ENCODE measurements around the gene CAPNS2.

The CAPNS2 gene

DNA sequence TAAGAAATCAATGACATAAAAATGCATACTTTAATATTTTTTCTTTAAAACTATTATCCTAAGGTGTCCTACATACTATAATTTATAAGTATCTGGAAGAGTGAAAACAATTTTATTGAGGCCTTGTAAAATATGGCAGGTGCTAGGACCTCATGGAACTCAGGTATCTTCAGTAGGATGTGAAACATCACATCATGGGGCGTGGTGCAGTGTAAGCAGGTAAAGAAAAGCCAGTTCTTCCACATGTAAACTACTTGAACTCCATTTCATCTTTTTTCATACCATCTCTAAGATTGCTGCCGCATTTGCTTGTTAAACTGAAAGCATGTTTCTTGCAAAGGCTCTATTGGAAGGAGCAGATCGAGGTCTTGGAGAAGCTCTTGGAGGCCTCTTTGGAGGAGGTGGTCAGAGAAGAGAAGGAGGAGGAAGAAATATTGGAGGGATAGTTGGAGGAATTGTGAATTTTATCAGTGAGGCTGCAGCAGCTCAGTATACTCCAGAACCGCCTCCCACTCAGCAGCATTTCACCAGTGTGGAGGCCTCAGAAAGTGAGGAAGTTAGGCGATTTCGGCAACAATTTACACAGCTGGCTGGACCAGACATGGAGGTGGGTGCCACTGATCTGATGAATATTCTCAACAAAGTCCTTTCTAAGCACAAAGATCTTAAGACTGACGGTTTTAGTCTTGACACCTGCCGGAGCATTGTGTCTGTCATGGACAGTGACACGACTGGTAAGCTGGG is at the start of gene CAPNS2:
Gene CAPNS2 (plus strand): TSS at position 253 of the 744 bp plus-strand sequence. CDS start 73 bp downstream, at position 326.
- no peak for DNase-seq (ENCODE audit: low read depth in 2 of 3, low spot score in 1 of 3)

DNA sequence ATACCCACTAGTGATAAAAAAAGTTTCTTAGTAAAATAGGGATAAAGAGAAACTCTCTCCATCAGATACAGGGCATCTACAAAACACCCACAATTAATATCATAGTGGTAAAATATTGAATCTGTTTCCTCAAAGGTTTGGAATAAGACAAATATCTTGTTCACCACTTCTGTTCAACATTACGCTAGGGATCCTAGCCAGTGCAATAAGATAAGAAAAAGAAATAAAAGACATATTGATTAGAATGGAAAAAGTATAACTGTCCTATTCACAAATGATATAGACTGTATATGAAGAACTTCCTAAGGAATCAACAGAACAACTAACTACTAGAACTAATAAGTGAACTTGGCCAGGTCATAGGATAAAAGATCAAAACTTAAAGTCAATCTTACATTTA is 44.7 kb upstream of the CAPNS2 start:
- DNase-seq (ENCODE audit: low read depth in 2 of 3, low spot score in 1 of 3): no peak

DNA sequence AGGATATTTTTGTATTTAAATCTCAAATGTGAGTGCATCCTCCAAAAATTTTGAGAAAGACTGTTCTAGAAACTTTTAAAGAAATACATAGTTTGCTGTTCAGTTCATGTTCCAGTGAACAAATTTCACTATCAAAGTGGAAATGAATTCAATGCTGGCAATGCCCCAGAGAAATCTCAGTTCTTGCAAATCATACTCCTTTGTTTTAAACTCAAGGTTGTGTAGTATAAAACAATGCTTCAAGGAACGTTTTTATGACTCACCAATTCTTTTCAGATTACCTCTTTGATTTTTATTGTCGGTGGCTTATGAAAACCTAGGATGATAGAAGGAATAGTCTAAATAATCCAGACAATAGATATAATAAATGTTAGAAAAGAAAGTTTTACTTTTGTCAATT is 40.0 kb upstream of the CAPNS2 start:
- no peak for DNase-seq (ENCODE audit: low read depth in 2 of 3, low spot score in 1 of 3)

DNA sequence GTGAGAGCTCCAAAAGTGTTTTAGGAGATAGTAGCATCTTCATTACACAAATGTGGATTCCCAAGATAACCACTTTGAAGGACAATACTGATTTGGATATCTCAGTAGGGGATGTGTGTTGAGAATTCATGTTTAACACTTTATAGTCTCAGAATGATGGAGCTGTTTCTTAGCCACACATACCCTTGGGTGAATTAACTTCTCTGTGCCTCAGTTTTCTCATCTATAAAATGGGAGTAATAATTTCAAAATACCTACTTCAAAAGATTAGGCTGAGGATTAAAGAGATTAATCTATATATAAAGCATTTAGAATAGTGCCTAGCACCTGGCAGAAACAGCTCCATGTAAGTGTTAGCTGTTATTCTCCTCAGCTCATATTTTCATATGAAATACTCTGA is 38.6 kb upstream of the CAPNS2 start:
- DNase-seq (ENCODE audit: low read depth in 2 of 3, low spot score in 1 of 3): no peak

DNA sequence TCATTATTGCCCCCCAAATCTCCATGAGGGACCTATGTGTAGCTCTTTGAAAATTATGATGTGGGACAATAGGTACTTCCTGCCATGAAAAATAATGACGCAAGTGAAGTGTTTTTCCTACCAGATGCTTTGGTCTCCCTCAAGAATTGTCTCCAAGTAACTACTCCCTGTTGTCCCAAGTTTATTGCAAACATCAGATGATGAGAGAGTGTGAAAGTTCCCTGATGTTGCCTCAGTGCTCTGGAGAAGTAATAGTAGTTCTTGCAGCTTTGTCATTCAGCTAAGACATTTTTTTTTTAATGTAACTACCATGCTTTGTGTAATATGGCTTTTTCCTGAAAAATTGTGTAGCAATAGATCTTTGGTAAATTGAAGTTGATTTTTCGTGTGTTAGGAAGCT is 37.5 kb upstream of the CAPNS2 start:
- no peak for DNase-seq (ENCODE audit: low read depth in 2 of 3, low spot score in 1 of 3)

DNA sequence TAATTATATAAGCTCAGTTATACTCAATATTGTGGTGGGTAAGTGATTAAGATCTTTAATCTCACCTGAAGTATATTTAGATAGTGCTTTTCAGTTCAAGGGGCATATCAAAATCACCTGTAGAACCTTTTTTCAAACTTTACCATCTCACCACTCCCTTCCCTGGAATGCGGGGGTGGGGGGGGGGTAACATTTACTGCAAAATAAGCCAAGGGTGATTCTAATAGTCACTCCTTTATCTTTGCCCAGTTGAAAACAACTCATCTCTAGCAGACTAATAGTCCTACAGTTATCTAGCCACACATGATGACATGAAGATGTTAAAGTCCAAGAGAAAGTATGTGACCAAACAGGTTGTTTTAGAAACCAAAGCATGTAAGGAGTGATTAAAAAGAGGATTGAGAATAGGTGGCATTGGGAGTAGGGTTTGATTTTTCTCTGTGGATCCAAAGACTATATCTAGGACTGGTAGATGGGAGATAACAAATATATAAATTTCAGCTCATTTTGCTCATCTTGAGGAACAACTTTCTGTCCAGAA is 36.1 kb upstream of the CAPNS2 start:
- DNase-seq (ENCODE audit: low read depth in 2 of 3, low spot score in 1 of 3): no peak

DNA sequence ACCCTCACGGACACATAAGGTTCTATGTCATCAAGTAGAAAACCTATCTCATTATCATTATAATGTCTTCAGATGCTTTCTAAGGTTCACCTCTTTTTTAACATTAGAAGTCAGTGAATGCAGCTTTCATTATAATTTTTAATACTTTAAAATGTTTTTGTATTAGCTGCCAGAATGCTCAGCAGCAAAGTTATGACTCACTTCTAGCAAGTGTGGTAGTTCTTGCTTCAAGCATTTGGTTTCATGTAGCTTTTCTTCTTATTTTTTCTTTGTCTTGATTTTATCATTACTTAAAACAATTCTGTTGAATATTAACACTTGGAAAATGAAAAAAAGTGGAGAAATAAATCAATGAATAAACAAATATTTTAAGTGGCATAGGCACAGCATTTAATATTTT is 34.3 kb upstream of the CAPNS2 start:
- DNase-seq (ENCODE audit: low read depth in 2 of 3, low spot score in 1 of 3): no peak

DNA sequence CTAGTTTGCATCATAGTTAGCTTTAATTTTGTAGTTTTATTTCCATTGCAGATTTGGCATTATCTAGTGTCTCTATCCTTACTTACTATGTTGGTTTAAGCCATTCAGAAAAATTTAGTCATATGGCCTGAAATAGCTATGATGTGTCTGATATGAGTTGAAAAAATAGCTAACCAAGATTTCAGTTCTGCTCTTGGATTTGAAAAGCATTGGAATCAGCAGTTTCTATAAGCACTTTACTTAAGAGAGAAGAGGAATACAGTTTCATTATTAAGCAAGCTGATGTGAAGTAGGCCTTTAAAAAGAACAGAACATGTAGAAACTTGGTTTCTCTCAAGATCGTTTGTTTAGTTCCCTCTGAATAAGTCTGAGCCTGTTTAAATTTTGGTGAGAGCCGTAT is 31.7 kb upstream of the CAPNS2 start:
- DNase-seq (ENCODE audit: low read depth in 2 of 3, low spot score in 1 of 3): no peak

DNA sequence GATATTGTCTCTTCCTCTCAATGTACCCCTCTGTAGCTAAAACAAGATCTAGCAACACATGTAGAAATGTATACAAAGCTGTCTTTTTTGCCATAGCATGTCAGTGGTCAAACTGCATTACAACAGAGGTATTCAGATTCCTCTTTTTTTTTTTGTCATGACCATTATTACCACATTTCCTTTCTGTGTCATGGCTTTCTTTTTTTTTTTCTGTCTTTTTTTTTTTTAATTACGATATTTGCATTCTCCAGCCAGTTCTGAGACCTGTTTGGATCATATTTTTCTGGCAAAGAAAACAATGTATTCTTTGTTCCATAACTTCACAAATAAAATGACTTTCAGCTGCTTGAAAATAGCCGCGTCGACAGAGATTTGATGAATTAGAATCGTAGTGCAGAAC is 27.4 kb upstream of the CAPNS2 start:
- no peak for DNase-seq (ENCODE audit: low read depth in 2 of 3, low spot score in 1 of 3)

DNA sequence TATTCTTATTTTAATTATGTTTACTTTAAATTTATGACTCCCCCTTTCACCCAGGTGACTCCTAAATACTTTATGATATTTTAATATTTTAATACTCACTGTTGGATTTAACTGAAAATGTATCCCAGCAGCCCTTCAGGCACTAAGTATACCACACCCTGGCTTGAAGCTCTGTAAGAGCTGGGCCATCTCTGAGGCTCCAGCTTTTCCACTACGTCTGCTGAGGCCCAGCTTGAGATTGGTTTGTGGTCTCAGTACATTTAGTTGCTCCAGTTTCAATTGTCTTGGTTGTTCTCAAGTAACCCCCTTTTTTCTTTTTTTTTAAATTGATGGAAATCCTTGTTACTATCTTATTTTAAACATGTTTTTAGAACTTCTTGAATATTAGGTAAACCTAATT is 27.0 kb upstream of the CAPNS2 start:
- no peak for DNase-seq (ENCODE audit: low read depth in 2 of 3, low spot score in 1 of 3)

DNA sequence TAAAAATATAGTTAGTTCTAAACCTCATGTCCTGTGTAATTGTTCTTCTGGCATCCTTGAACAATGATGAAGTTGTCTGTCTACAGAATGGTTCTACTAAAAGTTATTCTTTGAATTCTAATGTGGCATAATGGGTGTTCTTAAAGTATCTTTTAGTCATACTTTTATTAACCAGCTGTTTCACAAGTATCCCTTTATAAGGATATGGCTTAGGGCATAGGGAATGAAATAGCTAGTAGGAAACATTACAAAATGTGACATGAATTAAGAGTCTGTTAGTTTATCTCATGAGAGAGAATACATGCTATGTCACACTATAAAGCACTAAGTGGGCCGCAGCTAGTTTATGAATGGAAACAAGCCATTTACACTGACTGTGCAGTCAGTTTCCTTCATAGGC is 26.3 kb upstream of the CAPNS2 start:
- no peak for DNase-seq (ENCODE audit: low read depth in 2 of 3, low spot score in 1 of 3)

DNA sequence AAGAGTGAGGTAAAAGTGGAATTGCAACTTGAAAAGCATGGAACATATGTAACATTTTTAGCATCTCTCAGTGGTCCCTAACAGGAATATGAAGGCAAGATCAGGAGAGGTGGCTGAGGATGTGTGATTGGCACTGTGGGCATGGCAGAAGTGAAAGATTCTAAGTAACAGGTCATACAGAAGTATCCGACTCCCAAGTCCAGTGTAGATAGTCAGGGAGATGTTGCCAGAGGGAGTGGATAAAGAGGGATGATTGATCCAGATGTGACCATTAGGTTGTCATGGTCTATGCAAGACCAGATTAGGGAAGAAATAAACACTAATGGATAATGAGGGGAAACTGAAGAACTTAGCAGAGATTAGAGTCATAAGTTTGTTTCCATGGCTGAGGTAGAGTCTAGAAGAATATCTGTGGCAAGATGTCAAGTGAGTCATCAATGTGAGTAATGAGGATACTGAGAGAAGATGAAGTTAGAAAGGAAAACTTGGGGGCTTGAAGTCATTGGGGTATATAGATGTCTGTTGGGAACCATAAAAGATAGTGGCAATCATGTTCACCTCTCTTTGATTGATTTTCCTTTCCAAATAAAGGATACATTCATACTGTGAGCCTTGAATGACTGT is 23.9 kb upstream of the CAPNS2 start:
- DNase-seq (ENCODE audit: low read depth in 2 of 3, low spot score in 1 of 3): no peak

DNA sequence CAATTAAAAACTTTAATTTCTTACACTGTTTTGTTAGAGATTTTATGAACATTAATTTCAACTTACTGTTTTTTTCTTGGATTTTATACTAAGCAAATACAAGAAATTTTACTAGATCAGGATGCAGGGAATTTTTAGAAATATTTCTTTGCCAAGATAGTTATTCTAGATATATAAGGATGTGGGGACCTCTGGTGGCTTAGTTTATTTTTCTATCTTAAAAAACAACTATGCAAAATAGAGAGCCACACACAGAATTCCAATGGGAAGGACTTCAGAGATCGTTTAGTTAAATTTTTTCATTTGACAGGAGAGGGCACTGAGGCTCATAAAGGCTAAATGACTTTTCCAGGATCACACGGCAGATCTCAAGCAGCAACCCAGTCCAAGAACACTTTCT is 23.0 kb upstream of the CAPNS2 start:
- no peak for DNase-seq (ENCODE audit: low read depth in 2 of 3, low spot score in 1 of 3)

DNA sequence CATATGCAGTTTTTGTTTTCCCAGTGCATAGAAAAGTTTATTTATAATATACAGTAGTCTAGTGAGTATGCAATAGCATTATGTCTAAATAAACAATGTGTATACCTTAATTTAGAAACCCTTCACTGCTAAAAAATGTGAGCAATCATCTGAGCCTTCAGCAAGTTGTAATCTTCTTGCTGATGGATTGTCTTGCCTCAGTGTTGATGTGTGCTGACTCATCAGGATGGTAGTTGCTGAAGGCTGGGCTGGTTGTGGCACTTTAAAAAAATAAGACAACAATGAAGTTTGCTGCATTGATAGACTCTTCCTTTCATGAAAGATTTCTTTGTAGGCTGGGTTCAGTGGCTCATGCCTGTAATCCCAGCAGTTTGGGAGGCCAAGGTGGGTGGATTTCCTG is 13.9 kb upstream of the CAPNS2 start:
- DNase-seq (ENCODE audit: low read depth in 2 of 3, low spot score in 1 of 3): no peak

DNA sequence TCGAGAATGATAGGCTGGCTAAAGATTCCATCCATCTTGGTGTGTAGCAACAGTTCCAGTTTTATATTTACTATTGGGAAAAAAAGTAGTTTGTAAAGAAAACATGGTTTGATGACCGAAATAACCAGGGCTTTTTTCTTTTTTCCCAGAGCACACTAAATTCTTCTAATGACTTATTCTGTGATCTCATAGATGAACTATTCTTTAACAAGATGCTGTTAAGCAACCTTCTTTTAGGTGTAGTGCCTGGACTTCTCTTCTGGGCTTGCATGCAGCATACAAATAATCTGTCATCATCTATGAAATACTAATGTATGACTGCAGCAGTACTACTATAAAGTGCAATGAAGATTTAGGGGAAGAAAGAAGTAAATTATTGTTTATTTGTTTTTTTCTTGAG is 11.0 kb upstream of the CAPNS2 start:
- DNase-seq (ENCODE audit: low read depth in 2 of 3, low spot score in 1 of 3): no peak

DNA sequence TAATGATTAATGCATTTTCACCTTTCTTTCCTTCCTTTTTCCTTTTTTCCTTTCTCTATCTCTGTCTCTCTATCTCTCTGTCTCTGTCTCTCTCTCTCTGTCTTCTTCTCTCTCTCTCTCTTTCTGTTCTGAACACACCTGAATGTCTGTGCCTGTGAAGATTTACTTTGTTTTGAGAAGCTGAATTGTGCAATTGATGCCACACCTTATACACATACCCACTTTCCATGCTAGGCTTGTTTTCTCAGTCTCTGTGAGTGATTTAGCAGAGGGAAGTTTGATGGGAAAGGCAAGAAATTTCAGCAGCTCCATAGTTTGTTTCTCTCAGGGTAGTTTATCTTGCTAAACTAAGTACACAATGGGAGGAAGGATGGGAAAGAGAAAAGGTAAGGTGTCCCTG is 9.3 kb upstream of the CAPNS2 start:
- no peak for DNase-seq (ENCODE audit: low read depth in 2 of 3, low spot score in 1 of 3)

DNA sequence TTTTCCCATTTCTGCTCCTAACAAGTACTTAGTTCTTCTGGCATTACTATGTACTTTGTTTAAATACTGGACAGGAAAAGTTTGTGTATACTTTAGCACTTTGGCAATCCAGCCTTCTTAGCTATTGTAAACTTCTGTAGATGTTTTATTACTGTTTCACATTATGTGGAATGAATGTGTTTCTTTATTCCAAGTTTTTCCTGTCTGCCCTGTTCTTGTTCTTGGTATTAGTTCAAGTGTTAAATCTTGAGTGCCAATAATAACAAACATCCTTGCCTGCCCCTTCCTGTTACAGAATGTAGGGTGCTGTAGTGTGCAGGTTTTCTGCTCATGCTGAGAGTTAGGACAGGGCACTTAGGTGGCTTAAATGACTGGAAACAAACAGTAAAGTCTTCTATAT is 7.3 kb upstream of the CAPNS2 start:
- DNase-seq (ENCODE audit: low read depth in 2 of 3, low spot score in 1 of 3): no peak

DNA sequence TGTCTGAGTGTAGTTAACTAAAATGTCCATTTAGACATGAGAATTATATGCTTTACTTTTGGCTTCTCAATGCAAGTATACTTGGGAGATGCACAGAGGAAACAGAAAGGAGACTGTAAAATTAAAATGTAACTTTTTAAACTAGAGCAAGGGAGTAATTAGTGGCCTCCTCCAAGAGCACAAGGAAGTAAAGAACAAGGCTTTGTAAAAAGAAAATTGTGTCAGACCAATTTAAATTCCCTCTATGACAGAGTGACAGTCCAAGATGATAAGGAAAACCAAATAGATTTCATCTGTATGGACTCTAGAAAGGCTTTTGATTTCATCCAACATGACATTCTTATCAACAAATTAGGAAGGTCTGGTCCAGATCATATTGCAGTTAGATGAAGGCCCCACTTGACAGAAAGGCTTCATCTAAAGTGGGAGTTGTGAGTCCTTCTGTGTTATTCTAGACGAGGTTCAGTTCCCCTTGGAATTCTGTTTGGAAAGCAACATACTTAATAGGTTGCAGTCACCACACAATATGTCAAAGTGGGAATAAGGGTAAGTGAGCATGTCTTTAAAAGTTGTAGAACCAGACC is 6.5 kb upstream of the CAPNS2 start:
- DNase-seq (ENCODE audit: low read depth in 2 of 3, low spot score in 1 of 3): no peak

DNA sequence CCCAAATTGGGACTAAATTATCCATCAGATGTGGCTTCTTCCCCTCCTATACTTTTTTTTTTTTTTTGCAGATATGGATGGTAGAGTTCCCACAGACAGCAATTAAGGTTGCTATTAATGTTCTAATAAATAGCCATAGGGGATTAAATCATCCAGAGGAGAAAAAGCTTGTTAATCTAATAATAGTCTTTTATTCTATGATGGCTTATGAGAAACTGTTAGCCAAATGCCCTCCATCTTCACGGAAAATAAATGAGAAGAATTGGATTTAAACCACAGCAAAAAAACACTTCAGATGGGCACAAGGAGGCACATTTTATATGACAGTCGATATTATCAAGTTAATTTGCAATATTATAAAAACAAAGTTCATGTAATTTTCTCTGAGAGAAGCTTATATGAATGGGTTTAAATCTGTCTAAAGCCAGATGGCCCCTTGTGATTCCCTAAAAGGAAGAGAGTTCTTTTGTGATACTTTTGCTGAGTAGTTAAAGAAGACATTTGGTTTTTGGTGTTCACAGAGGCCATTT is 5.1 kb upstream of the CAPNS2 start:
- no peak for DNase-seq (ENCODE audit: low read depth in 2 of 3, low spot score in 1 of 3)

DNA sequence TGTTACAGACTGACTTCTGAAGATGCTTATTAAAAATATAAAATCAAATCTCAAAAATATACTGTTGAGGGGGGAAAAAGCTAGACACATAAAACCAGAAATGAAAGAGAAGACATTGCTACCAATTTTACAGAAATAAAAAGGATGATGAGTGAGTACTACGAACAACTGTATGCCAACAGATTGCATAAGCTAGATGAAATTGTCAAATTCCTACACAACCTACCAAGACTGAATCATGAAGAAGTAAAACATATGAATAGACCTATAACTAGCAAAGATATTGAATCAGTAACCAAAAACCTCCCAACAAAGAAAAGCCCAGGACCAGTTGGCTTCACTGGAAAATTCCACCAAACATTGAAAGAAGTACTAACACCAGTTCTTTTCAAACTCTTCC is 3.5 kb upstream of the CAPNS2 start:
- DNase-seq (ENCODE audit: low read depth in 2 of 3, low spot score in 1 of 3): no peak

DNA sequence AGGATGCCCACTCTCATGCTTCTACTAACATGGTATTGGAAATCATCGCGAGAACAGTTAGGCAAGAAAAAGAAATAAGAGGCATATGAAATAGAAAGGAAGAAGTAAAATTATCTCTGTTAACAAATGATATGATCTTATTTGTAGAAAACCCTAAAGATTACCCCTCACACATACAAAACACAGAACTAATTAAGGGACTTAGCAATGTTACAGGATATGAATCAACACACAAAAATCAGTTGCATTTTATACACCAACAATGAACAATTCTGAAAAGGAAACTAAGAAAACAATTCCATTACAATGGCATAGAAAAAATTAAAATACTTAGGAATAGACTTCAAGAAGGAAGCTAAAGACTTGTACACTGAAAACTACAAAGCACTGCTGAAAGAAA is 2.7 kb upstream of the CAPNS2 start:
- DNase-seq (ENCODE audit: low read depth in 2 of 3, low spot score in 1 of 3): no peak

DNA sequence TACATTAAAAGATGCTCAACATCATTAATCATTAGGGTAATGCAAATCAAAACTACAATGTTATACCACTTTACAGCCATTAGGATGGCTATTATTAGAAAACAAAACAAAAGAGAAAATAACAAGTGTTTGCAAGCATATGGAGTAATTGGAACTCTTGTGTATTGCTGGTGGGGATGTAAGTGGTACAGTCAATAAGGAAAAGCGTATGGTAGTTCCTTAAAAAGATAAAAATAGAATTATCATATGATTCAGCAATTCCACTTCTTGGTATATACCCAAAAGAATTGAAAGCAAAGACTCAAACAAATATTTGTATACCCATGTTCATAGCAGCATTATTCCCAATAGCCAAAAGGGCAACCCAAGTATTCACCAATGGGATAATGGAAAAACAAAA is 1.4 kb upstream of the CAPNS2 start:
- DNase-seq (ENCODE audit: low read depth in 2 of 3, low spot score in 1 of 3): no peak

All from stimulated activated CD4-positive, alpha-beta T cell treated with anti-CD3 and anti-CD28 coated beads, Interleukin-12 subunit alpha, Interleukin-12 subunit beta, amount 100 ng/mL, for 48 hours (primary cell).